Testis (tissue), 3 donors: ENCODE results near the gene CYP3A4. TPM values are rescaled to one million over a fixed set of nuclear protein-coding genes. Genes with fewer than 3 reads are reported as not detected.
"Not testable (repeated sequence)": the region's sequence is repeated elsewhere in the genome, so short reads cannot be mapped to it uniquely, and the experiment has no call there.

Experiments used
- DNase-seq: peaks from one replicate; pipeline ENCODE4 v3.0.0-alpha.2; 2019
- H3K27ac ChIP-seq, 2 donors: fragments of 200-600 bp; sonication (generic); one replicate each; pipeline ENCODE4 v1.5.1; 2019
- H3K27me3 ChIP-seq: fragments of 200-600 bp; sonication (generic); one replicate; pipeline ENCODE4 v1.5.1; 2019
- H3K36me3 ChIP-seq: fragments of 200-600 bp; sonication (generic); one replicate; pipeline ENCODE4 v1.5.1; 2017; ENCODE audit warnings: low read depth; ENCODE audit errors: missing control alignments
- H3K4me1 ChIP-seq: fragments of 200-600 bp; sonication (generic); one replicate; pipeline ENCODE4 v1.5.1; 2019
- H3K4me3 ChIP-seq, 2 donors: fragments of 200-600 bp; sonication (generic); one replicate each; pipeline ENCODE4 v1.5.1; 2017 to 2019
- H3K9me3 ChIP-seq: fragments of 200-600 bp; sonication (generic); one replicate; pipeline ENCODE4 v1.5.1; 2017
- POLR2A ChIP-seq: fragments of 450-650 bp; IDR thresholded peaks from one replicate; pipeline ENCODE4 v1.6.1; 2017; ENCODE audit warnings: antibody characterized with exemption, mild to moderate bottlenecking, moderate library complexity
- WGBS, 2 donors: methylation state at CpG; one replicate each; pipeline ENCODE4 v1.1.5; 2018; 5-methylcytosine and 5-hydroxymethylcytosine counted together
- intact Hi-C: fragments of 100-400 bp; cut with DNase I; formaldehyde crosslinking; loops from one replicate; pipeline ENCODE4 v1.15.1; 2023; ENCODE audit warnings: low total_unique reads
- polyA plus RNA-seq: library from polyadenylated mRNA; stranded (reverse); fragments of 350-450 nt; fragmentation: Illumina TruSeq; extraction: RNeasy Lipid Tissue Mini Kit (QIAGEN cat#74804); gene quantifications from one replicate; pipeline ENCODE4 v1.2.3, GENCODE V29; 2014; ENCODE audit warnings: low read depth, low replicate concordance; ENCODE audit not compliant: insufficient read depth
- total RNA-seq, 2 donors: library from RNA; depleted of rRNA; stranded (reverse); fragments of >200 nt; gene quantifications; one replicate each; pipeline ENCODE4 v1.2.3, GENCODE V29; 2016
- TF ChIP-seq, protein P1 (sequence below), 3 experiments: fragments of 450-650 bp in 2 of 3; fragments of 200-600 bp in 1 of 3; sonication (generic) in 1 of 3; IDR thresholded peaks; one replicate each; pipeline ENCODE4 v1.5.1; 2016 to 2019; ENCODE audit warnings: antibody characterized with exemption in 3 of 3, mild to moderate bottlenecking in 2 of 3, moderate library complexity in 1 of 3

CYP3A4 gene
- total and polyA plus RNA-seq, 3 donors from 2014 or later: 0.34 to 1.8 (median 1.3) TPM

DNA sequence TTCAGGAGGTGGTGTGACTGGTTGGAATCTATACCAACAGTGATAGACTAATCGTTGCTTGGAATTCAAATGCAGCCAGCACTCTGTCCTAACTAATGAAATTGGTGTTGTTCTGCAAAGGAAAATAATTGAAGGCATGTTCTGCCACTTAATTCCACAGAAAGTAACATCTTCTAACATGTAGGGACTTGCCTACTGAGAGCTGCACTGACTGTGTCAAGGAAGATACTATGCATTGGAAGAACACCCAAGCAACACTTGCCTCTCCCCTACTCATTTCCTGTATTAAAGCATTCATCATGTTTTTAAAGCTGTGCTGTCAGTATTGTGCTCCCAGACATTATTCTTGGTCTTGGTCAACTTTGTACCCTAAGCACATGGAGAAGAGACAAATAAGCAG, 46.3 kb downstream of the CYP3A4 start:
- no peaks in the 10 kb centered on the region for H3K4me1 ChIP-seq
- intact Hi-C loops: no loop called here
- no peaks in the 10 kb centered on the region for H3K27me3 ChIP-seq
- DNase-seq: no peak
- no peak overlapping the region for H3K4me3 ChIP-seq
- 75 to 85% methylated on average over 1 of the region's 1 CpG for WGBS, 2 donors
- H3K36me3 ChIP-seq: no peaks in the 10 kb centered on the region
- H3K27ac ChIP-seq: no peak overlapping the region
- no peaks in the 10 kb centered on the region for H3K9me3 ChIP-seq
- TF ChIP-seq, protein P1, sequence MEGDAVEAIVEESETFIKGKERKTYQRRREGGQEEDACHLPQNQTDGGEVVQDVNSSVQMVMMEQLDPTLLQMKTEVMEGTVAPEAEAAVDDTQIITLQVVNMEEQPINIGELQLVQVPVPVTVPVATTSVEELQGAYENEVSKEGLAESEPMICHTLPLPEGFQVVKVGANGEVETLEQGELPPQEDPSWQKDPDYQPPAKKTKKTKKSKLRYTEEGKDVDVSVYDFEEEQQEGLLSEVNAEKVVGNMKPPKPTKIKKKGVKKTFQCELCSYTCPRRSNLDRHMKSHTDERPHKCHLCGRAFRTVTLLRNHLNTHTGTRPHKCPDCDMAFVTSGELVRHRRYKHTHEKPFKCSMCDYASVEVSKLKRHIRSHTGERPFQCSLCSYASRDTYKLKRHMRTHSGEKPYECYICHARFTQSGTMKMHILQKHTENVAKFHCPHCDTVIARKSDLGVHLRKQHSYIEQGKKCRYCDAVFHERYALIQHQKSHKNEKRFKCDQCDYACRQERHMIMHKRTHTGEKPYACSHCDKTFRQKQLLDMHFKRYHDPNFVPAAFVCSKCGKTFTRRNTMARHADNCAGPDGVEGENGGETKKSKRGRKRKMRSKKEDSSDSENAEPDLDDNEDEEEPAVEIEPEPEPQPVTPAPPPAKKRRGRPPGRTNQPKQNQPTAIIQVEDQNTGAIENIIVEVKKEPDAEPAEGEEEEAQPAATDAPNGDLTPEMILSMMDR (IDR thresholded peaks at IDR 0.05): no peak
- no peak for TF ChIP-seq POLR2A

DNA sequence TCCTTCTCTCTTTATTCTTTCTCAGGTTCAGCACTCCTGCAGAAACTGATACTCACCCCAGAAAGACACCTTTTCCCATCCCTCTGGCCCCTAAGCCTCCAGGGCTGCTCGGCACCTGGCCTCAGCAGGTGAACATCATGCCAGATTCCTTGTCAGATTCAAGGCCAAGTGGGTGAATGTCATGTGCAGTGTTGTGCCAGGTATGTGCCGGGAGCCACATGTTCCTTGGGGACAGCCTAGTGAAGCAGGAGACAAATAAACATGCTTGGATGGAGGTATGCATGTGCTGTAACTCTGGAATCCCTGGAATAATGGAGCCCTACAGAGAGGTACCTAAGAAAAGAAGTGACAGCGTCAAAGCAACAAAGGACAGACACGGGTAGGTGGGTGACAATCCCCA, 47.3 kb downstream of the CYP3A4 start:
- H3K4me3 ChIP-seq, H3K4me1 ChIP-seq, H3K9me3 ChIP-seq, H3K36me3 ChIP-seq, intact Hi-C loops, DNase-seq, H3K27me3 ChIP-seq, H3K27ac ChIP-seq: not testable (repeated sequence)
- 92 to 96% methylated on average over 4 of the region's 4 CpGs for WGBS, 2 donors

DNA sequence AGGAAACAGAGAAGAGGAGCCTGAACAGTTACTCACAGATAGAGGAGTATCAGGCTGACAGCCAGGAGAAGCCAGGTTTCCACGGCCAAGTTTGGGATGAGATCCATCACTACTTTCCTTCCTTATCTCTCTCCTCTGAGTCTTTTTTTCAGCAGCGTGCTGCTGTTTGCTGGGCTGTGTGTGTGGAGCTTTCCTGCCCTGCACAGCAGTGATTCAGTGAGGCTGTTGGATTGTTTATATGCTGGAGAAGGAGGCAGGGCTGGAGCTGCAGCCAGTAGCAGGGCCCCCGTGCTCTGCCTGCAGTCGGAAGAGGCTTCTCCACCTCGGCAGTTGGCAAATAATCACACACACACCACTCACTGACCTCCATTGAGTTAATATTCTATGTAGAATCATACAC, 49.0 kb downstream of the CYP3A4 start, which contains the start of gene CYP3A7:
Gene CYP3A7, minus strand, starts transcription at position 210 of the 400 bp plus-strand sequence. Its CDS starts 103 bp downstream, at position 107.
- H3K4me3 ChIP-seq: no peak within 1 kb of the TSS
- intact Hi-C loops: no loop called here
- no peak for DNase-seq
- WGBS, 2 donors: 65 to 69% methylated on average over 2 to 5 of the region's 5 CpGs
- no peak within 1 kb of the TSS for H3K27ac ChIP-seq
- H3K27me3 ChIP-seq: no peaks in the 10 kb centered on the region
- no peaks in the 10 kb centered on the region for H3K36me3 ChIP-seq
- H3K9me3 ChIP-seq: no peaks in the 10 kb centered on the region
- TF ChIP-seq, protein P1 (IDR thresholded peaks at IDR 0.05): no peak
- TF ChIP-seq POLR2A: no peak
- no peaks in the 10 kb centered on the region for H3K4me1 ChIP-seq

DNA sequence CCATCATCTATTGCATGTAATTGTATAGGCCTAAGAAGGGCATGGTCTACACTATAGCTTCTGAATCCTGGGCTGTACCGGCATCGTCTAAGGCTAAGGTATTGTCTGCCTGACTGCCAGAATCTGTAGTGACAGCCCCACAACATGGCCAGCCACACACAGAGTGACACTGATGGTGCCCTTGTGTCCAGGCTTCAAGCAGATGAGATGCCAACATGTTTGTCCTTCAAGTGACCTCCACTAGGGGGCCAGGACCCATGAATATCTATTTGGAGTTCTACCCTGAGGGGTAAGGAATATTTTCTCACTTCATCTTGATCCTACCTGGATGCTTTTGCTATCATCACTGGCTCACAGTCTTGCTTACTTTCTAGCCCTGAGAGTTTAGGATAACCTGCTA, 50.5 kb downstream of the CYP3A4 start:
- intact Hi-C loops: no loop called here
- no peak overlapping the region for H3K27ac ChIP-seq
- 91 to 100% methylated on average over 2 of the region's 2 CpGs for WGBS, 2 donors
- H3K9me3 ChIP-seq: no peaks in the 10 kb centered on the region
- H3K4me3 ChIP-seq: no peak overlapping the region
- H3K4me1 ChIP-seq: no peaks in the 10 kb centered on the region
- H3K36me3 ChIP-seq: no peaks in the 10 kb centered on the region
- no peaks in the 10 kb centered on the region for H3K27me3 ChIP-seq
- TF ChIP-seq, protein P1 (IDR thresholded peaks at IDR 0.05): no peak
- no peak for TF ChIP-seq POLR2A
- no peak for DNase-seq

DNA sequence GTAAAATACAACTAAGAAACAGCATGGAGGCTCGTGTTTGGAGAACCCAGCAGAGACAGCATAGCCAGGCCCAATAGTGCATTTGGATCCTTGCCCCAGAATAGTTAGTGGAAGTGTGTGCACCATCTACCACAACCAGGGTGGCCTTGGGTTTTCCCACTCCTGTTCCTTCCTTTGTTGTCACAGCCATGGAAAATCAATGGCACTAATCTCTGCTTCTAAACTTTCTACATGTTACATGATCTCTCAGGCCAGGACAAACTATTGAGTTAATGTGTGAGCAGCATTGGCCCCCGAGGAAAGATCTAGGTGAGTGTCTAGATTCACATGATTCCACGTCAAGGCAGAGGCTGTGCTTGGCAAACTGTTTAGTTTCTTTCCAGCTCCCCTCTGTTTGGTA, 51.0 kb downstream of the CYP3A4 start:
- 88 to 92% methylated on average over 3 of the region's 3 CpGs for whole genome bisulfite sequencing, 2 donors
- intact Hi-C loops: no loop called here
- TF ChIP-seq POLR2A: no peak
- H3K36me3 ChIP-seq: no peaks in the 10 kb centered on the region
- no peaks in the 10 kb centered on the region for H3K9me3 ChIP-seq
- no peak overlapping the region for H3K27ac ChIP-seq
- H3K4me1 ChIP-seq: no peaks in the 10 kb centered on the region
- H3K4me3 ChIP-seq: no peak overlapping the region
- DNase-seq: no peak
- no peaks in the 10 kb centered on the region for H3K27me3 ChIP-seq

DNA sequence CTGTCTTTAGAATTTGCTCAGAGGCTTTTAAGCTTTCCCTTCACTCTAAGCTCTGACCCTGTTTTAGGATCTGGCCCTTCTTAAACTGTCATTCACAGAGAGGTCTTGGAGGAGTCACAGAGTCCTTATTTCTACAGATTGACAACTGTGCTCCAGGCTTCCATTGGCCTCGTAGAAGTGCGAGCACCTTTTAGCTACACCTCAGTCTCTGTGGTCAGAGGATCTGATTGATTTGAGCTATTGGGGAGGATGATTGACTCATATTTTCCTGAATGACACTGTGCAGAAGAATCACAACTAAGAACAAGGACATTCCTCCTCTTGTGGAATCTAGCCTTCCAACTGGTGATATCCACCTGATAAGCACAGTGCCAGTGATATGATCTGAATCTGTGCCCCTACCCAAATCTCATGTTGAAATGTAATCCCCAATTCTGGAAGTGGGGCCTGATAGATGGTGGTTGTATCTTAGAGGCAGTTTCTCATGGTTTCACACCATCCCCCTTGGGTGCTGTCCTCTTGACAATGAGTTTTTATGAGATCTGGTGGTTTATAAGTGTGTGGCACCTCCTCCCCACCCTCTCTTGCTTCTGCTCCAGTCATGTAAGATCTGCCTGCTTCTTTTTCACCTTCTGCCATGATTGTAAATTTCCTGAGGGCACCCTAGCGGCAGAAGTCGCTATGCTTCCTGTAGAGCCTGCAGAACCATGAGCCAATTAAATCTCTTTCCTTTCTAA, 52.2 kb downstream of the CYP3A4 start:
- no peak for DNase-seq
- Histone ChIP-seq H3K9me3 (no peaks in the 10 kb centered on the region), H3K4me1 (no peaks in the 10 kb centered on the region), H3K27me3 (no peaks in the 10 kb centered on the region), H3K4me3 (no peak overlapping the region), H3K27ac (no peak overlapping the region), H3K36me3 (no peaks in the 10 kb centered on the region)
- 95 to 96% methylated on average over 4 of the region's 4 CpGs for WGBS, 2 donors
- TF ChIP-seq, protein P1 (IDR thresholded peaks at IDR 0.05): no peak
- no peak for TF ChIP-seq POLR2A
- intact Hi-C loops: no loop called here
